ENCODE results near the gene SHMT1. TPM values are rescaled to one million over a fixed set of nuclear protein-coding genes. Genes with fewer than 3 reads are reported as not detected.

SHMT1 gene
- total and polyA plus RNA-seq, 11 donors, result 3.8 to 15.5 (median 7.1) TPM

- Histone ChIP-seq H3K4me1 (peaks cover 0 to 8% (median 0%) of the 10 kb centered on the region in 12 donors), H3K4me3 (no peak overlapping the region), H3K27me3 (no peaks in the 10 kb centered on the region), H3K9me3 (no peaks in the 10 kb centered on the region), H3K36me3 (peaks cover 7 to 98% (median 90%) of the 10 kb centered on the region in 9 donors), H3K27ac (no peak overlapping the region)
- WGBS, 4 donors, result 74 to 82% (median 76%) methylated on average over 2 of the region's 2 CpGs
- no peak for TF ChIP-seq CTCF (IDR thresholded peaks at IDR 0.05)
- TF ChIP-seq POLR2A (IDR thresholded peaks at IDR 0.05), result no peak
- no peak for DNase-seq
- intact Hi-C loops (cut with DNase I), result no loop called here
- no peak for ATAC-seq
Measured at GRCh38 chr17:18327093-18327492, 36.3 kb downstream of the SHMT1 start.

GRCh38 chr17:18326572-18326971, 36.8 kb downstream of the SHMT1 start:
- ATAC-seq, result no peak

GRCh38 chr17:18326039-18326438, 37.3 kb downstream of the SHMT1 start:
- intact Hi-C loops (cut with DNase I), result no loop called here
- no peak overlapping the region for H3K4me3 ChIP-seq
- ATAC-seq (no peak), DNase-seq (no peak)
- H3K4me1 ChIP-seq, result peaks cover 0 to 12% (median 0%) of the 10 kb centered on the region in 12 donors
- 96 to 99% (median 98%) methylated on average over 2 of the region's 2 CpGs for WGBS, 4 donors
- no peak overlapping the region for H3K27ac ChIP-seq
- no peaks in the 10 kb centered on the region for H3K27me3 ChIP-seq
- H3K9me3 ChIP-seq, result no peaks in the 10 kb centered on the region
- peaks cover 7 to 97% (median 86%) of the 10 kb centered on the region in 9 donors for H3K36me3 ChIP-seq
- TF ChIP-seq CTCF (IDR thresholded peaks at IDR 0.05) (no peak), POLR2A (IDR thresholded peaks at IDR 0.05) (no peak)

More at GRCh38 chr17:18326572-18326971, 36.8 kb downstream of the SHMT1 start:
- Histone ChIP-seq H3K27ac (no peak overlapping the region), H3K27me3 (no peaks in the 10 kb centered on the region), H3K9me3 (no peaks in the 10 kb centered on the region), H3K36me3 (peaks cover 7 to 96% (median 89%) of the 10 kb centered on the region in 9 donors), H3K4me3 (no peak overlapping the region), H3K4me1 (peaks cover 0 to 8% (median 0%) of the 10 kb centered on the region in 12 donors)
- intact Hi-C loops (cut with DNase I), result no loop called here
- TF ChIP-seq CTCF (IDR thresholded peaks at IDR 0.05) (no peak), POLR2A (IDR thresholded peaks at IDR 0.05) (no peak)
- DNase-seq, result no peak
- 84 to 96% (median 93%) methylated on average over 4 to 6 of the region's 6 CpGs for WGBS, 4 donors

- no peak for DNase-seq
- intact Hi-C loops (cut with DNase I), result loop anchor here in 1 of 10 donors (5.0 kb wide), 1 partner anchor 107 kb away; no protein-coding TSS in a partner anchor
Measured at GRCh38 chr17:18324140-18325050, 39.0 kb downstream of the SHMT1 start.

More at GRCh38 chr17:18324140-18325050, 39.0 kb downstream of the SHMT1 start:
- Histone ChIP-seq H3K27ac (no peak overlapping the region), H3K9me3 (no peaks in the 10 kb centered on the region), H3K4me3 (no peak overlapping the region), H3K36me3 (peaks cover 7 to 88% (median 78%) of the 10 kb centered on the region in 9 donors), H3K4me1 (peaks cover 0 to 28% (median 14%) of the 10 kb centered on the region in 12 donors), H3K27me3 (no peaks in the 10 kb centered on the region)
- 80 to 89% (median 85%) methylated on average over 26 to 27 of the region's 27 CpGs for WGBS, 4 donors
- ATAC-seq, result no peak
- TF ChIP-seq POLR2A (IDR thresholded peaks at IDR 0.05), result no peak
- TF ChIP-seq CTCF (IDR thresholded peaks at IDR 0.05), result no peak
